Articular chondrocyte of knee joint (primary cell): ENCODE results near the gene MRGPRX2. TPM values are rescaled to one million over a fixed set of nuclear protein-coding genes. Genes with fewer than 3 reads are reported as not detected.

Experiments
- total RNA-seq: library from RNA; depleted of rRNA; stranded (reverse); fragments of >200 nt; gene quantifications from 2 replicates; pipeline ENCODE4 v1.2.3, GENCODE V29; 2012

MRGPRX2 gene
- not detected in 2 replicates for total RNA-seq

DNA sequence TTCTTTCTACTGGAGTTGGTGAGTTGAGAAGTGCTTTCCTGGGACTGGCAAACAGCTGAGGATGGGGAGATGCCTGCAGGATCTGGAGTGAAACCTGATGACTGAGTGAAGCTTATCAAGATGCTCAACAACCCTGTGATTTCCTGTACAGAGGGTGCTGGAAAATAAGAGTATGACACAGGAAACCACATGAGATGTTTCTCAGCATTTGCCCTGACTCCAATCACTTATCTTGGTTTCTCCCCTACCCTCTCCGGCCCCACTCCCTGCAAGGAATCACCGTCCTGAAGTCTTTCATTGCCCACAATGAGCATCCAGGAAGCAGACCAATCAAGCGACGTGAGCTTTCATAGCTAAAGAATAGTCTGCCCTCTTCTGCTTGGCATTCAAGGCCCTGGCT is at the start of gene MRGPRX2:
Gene MRGPRX2, minus strand, starts transcription at position 89 of the 400 bp plus-strand sequence. CDS start 4,315 bp downstream, outside the sequence.

Other genes with a start within 250 kb of the MRGPRX2 start
- not detected in 2 replicates for gene MRGPRX1, start 121.3 kb downstream of the MRGPRX2 start, total RNA-seq
- 17.0 and 17.2 TPM in 2 replicates for gene ZDHHC13, start 56.5 kb upstream of the MRGPRX2 start, total RNA-seq
- gene CSRP3, start 141.3 kb upstream of the MRGPRX2 start, total RNA-seq: not detected in 2 replicates
- 0.52 and 1.1 TPM in 2 replicates for gene E2F8, start 180.2 kb upstream of the MRGPRX2 start, total RNA-seq